ENCODE results near the gene TMEM250.

DNA sequence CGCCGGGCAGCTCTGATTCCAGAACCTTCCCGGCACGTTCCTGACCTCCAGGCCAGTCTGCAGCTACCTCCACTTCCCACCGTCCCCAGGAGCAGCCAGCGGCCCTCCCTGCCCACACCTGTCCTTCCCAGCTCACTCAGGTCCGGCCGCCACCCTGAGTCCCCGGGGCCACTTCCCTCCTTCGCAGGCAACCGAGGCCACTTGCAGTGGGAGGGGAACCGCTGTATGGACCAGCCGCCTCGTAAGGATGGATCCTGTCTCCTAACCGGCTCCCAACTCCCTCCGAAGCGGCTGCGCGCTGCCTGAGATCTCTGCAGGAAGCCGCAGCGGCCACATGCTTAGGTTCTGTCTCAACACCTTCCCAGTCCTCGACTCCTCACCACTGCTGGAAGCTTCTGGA lies 7.5 kb downstream of the TMEM250 start:
- no peak for TF ChIP-seq POLR2A (IDR thresholded peaks at IDR 0.05)
- TF ChIP-seq, protein P1, sequence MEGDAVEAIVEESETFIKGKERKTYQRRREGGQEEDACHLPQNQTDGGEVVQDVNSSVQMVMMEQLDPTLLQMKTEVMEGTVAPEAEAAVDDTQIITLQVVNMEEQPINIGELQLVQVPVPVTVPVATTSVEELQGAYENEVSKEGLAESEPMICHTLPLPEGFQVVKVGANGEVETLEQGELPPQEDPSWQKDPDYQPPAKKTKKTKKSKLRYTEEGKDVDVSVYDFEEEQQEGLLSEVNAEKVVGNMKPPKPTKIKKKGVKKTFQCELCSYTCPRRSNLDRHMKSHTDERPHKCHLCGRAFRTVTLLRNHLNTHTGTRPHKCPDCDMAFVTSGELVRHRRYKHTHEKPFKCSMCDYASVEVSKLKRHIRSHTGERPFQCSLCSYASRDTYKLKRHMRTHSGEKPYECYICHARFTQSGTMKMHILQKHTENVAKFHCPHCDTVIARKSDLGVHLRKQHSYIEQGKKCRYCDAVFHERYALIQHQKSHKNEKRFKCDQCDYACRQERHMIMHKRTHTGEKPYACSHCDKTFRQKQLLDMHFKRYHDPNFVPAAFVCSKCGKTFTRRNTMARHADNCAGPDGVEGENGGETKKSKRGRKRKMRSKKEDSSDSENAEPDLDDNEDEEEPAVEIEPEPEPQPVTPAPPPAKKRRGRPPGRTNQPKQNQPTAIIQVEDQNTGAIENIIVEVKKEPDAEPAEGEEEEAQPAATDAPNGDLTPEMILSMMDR (IDR thresholded peaks at IDR 0.05), result no peak
